ENCODE data around the gene AKR1C1.
"Not testable (repeated sequence)": the region's sequence is repeated elsewhere in the genome, so short reads cannot be mapped to it uniquely, and the experiment has no call there.

GRCh38 chr10:4974400-4974799 lies 11.2 kb downstream of the AKR1C1 start:
- not testable (repeated sequence) for TF ChIP-seq CTCF (IDR thresholded peaks at IDR 0.05; ENCODE audit: low read depth, low read length, poor library complexity, severe bottlenecking); EZH2phosphoT487 (IDR thresholded peaks at IDR 0.05; ENCODE audit: borderline replicate concordance, low read length)

Data from DOHH2 (cell line).